ENCODE data around the gene VILL.

VILL gene

DNA sequence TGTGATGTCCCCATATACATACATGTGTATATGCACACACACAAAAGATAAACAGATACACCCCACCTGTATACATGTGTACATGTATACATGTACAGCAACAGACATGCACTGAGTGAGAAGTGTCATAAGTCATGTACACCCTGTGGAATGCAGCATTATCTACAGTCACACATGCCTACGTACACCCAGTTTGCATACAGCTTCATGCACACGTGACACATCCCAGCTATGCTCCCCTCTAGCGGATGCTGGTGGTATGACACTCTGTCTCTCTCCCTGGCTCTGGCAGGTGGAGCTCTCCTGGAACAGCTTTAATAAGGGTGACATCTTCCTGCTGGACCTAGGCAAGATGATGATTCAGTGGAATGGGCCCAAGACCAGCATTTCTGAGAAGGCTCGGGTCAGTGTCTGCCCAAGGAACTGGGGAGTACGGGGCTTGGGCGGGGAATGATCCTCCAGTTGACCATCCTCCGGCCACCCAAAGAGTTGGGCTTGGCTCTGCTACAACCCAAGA is 6.3 kb downstream of the VILL start:
- peak; percentile 32 for DNase-seq (ENCODE audit: extremely low spot score, insufficient read length, low read depth)
- FAIRE-seq: peak; percentile 97

DNA sequence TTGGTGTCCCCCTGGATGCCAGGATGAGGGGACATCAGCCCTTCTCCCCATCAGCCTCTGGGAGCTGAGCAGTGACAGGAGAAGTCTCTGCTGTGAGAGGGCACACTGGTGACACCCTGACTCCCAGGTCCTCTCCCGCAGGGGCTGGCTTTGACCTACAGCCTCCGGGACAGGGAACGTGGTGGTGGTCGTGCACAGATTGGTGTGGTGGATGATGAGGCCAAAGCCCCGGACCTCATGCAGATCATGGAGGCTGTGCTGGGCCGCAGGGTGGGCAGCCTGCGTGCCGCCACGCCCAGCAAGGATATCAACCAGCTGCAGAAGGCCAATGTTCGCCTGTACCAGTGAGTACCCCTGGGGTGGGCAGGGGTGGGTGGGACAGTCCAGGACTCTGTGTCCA is 6.8 kb downstream of the VILL start:
- FAIRE-seq (no peak), DNase-seq (ENCODE audit: extremely low spot score, insufficient read length, low read depth) (no peak)

DNA sequence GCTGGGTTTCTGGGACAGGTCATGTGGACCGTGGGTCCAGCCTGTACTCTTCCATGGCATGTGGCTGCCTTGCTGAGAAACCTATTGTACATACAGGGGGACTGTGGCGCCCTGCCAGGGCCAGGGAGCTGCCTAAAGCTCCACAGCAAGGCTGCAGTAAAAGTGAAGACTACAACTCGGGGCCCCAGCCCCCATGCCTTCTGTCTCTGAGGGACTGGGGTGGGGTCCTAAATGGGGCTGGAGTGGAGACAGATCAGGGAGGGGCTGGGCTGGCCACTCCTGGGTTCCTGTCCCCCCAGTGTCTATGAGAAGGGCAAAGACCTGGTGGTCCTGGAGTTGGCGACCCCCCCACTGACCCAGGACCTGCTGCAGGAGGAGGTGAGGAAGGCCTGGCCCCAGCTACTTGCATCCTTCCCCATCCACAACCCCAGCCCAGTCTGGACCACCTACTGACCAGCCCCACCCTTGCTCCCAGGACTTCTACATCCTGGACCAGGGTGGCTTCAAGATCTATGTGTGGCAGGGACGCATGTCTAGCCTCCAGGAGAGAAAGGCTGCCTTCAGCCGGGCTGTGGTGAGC is 7.3 kb downstream of the VILL start:
- DNase-seq (ENCODE audit: extremely low spot score, insufficient read length, low read depth): no peak
- FAIRE-seq: no peak

DNA sequence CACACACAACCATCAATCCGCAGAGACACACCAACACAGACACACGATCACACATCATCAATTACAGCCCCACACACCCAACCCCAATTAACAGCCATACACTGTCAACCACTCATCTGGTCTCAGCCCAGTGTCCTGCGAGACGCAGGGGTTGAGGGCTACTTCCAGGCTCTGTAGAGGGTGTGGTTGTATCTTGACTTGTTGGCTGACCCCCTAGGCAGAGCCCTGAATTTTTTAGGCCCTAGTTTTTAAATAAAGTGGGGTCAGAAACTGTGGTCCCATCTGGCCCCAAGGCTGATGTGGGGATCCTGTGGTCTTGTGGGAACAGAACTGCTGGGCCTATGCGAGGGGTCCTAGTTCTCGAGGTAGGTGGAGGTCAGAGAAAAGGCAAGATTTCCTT is 9.2 kb downstream of the VILL start:
- FAIRE-seq (no peak), DNase-seq (ENCODE audit: extremely low spot score, insufficient read length, low read depth) (no peak)

DNA sequence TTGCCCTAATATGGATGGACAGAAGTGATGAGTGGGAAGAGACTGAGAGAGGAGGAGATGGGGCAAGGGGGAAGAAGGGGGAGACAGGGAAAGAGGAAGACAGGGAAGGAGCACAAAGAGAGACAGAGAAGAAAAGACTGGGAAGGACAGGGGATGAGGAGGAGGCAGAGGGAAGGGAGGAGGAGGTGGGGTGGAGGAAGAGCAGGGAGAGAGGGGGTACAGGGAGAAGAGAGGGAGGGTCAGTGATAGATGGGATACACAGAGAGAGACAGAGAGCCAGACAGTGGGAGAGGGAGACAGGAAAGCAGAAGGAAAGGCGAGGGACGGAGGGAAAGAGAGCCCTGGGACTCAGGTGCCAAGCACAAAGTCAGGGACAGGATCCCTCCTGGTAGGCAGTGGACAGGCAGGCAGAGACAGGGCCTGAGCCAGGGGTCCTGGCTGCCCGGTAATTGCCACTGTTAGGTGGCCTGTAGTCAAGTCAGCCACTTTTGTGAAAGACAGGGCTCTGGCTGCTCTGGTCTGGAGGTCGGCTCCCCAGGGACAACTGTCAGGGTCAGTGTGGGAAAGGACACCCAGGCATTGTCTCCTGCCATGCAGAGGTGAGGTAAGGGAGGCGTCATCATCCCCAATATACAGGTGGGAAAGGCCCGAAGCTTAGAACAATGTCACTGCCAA is 9.8 kb downstream of the VILL start:
- DNase-seq (ENCODE audit: extremely low spot score, insufficient read length, low read depth) (no peak), FAIRE-seq (no peak)

DNA sequence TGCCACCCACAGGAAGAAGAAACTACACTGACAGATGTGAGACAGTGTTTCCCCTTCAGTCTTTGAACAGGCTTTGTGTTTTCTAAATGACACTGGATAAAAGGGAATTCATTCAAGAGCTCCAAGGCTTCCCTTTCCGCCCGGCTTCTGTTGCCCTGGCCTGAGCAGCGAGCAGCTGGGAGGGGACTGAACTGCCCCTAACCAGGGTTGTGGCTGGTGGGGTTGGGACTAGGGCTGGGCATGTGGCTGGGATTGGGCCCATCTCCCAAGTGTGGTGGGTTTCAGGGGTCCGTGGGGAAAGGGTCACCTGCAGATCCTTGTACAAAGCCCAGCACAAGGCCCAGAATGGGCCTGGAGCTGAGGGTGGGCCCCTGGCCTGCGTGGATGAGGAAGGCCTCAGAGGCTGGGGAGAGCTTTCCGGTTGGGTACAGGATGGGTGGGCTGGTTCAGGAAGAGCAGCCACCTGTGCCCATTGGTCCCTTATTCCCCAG is 10.4 kb downstream of the VILL start:
- no peak for DNase-seq (ENCODE audit: extremely low spot score, insufficient read length, low read depth)
- no peak for FAIRE-seq

DNA sequence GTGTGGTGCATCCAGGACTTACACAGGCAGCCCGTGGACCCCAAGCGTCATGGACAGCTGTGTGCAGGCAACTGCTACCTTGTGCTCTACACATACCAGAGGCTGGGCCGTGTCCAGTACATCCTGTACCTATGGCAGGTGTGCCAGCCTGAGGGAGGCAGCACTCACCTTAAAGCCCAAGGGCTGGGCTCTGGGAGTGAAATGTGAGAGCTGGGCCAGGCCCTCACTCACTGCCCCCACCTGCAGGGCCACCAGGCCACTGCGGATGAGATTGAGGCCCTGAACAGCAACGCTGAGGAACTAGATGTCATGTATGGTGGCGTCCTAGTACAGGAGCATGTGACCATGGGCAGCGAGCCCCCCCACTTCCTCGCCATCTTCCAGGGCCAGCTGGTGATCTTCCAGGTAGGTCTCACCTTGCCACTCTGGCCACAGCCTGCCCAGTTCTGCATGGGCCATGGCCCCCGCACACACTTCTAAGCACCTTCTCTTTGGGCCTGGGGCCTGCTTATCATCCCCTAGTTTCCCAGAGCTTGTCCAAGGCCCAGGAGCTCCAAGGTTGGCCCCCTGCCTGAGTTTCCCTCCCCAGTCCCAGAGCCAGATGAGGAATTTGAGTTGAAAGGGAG is 11.0 kb downstream of the VILL start:
- no peak for FAIRE-seq

DNA sequence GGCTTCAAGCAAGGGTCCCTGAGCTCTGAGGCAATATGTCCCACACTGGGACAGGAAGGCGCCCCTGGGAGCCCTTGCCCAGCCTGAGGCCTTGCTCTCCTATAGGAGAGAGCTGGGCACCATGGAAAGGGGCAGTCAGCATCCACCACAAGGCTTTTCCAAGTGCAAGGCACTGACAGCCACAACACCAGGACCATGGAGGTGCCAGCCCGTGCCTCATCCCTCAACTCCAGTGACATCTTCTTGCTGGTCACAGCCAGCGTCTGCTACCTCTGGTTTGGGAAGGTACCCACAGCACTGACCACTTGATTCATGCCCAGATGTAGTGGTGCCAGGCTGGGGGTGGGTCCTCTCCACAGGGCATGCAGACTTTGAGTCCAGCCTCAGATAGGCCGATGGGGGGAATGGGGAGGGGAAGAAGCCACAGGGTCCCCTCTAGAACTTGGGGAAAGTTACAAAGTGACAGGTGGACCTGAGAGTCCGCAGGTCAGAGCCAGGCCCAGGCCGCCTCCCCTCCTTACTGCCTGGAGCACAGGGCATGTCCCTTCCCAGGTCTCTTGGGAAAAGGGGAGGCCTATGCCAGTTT is 11.8 kb downstream of the VILL start:
- FAIRE-seq (no peak), DNase-seq (ENCODE audit: extremely low spot score, insufficient read length, low read depth) (no peak)

More for the DNA sequence above, 11.0 kb downstream of the VILL start:
- no peak for DNase-seq (ENCODE audit: extremely low spot score, insufficient read length, low read depth)

DNA sequence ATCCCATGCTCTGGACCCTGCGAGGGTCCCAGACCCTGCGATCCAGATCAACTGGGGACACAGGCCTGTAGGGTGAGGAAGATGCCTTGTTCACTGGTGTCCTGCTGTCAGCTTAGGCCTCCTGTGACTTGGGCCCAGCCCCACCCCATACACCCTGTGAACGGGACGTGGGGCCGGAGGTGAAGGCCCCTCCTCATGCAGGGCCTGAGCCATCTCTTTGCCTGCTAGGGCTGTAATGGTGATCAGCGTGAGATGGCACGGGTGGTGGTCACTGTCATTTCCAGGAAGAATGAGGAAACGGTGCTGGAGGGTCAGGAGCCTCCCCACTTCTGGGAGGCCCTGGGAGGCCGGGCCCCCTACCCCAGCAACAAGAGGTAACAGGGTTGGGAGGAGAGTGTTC is 12.4 kb downstream of the VILL start:
- DNase-seq (ENCODE audit: extremely low spot score, insufficient read length, low read depth) (no peak), FAIRE-seq (no peak)

DNA sequence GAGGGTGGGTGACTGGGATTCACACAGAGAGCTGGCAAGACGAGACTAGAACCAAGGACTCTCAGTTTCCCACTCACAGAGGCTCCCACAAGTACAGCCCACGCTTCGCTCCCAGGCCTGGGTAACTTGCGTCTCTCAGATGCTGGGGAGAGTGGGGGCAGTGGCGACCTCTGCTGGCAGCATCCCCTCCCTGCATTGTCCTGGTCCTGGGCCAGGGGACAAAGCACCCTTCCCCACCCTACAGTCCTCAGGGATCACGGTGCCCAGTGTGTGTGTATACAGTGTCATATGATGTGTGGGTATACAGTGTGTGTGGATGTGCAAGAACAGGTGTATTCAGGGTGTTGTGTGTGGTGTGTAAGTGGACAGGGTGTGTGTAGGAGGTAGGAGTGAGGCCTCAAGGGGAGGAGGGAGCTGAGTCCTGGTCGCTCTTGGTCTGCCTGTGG is 12.8 kb downstream of the VILL start:
- no peak for FAIRE-seq
- DNase-seq (ENCODE audit: extremely low spot score, insufficient read length, low read depth): no peak

DNA sequence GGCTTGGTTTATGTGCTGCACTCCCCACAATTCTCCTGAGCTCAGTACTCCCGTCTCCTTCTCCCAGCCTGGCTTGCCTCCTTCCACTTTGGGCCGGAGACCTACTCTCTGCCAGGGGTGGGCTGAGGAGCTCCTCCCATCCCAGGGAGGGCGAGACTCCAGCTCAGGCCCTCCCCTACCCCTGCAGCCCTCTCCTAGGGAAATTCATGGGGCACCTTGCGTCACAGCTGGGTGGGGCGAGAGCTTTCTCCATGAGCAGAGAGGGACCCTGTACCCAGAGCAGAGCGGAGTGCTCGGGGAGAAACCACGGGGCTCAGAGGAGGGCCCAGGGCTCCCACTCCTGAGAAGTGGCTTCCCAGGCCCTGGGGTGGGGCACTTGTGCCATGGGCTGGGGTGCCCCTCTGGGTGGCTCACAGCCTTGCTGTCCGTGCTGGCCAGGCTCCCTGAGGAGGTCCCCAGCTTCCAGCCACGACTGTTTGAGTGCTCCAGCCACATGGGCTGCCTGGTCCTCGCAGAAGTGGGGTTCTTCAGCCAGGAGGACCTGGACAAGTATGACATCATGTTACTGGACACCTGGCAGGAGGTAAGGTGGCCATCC is 13.3 kb downstream of the VILL start:
- no peak for FAIRE-seq
- DNase-seq (ENCODE audit: extremely low spot score, insufficient read length, low read depth): no peak

DNA sequence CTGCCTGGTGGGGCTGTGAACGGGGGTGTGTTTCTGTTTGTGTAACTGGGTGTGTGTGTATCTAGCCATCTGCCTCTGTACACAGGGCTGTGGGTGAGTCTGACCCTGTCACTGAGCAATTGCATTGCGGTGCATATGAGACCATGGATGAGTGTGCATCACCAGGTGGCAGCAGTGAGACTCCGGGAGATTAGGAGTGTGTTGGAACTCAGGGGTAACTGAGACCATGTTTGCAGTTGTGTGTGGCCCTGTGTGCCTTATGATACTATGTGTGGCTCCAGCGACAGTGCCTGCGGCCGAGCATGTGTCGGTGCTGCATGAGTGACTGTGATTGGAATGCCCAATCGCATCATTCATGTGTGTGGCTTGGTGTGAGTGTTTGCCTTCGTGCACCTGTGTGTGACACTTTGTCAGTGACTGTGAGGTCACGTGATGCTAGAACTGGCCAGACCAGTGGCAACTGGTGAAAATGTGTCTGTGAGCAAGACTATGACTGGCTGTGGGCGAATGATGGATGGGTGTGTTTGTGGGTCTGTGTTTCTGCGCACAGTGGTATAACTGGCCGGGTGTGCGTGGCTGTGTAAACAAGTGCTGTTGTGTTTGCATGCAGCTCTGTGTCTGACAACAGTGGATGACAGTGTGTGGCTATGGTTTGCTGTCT is 14.0 kb downstream of the VILL start:
- FAIRE-seq: peak; percentile 67
- DNase-seq (ENCODE audit: extremely low spot score, insufficient read length, low read depth): no peak

DNA sequence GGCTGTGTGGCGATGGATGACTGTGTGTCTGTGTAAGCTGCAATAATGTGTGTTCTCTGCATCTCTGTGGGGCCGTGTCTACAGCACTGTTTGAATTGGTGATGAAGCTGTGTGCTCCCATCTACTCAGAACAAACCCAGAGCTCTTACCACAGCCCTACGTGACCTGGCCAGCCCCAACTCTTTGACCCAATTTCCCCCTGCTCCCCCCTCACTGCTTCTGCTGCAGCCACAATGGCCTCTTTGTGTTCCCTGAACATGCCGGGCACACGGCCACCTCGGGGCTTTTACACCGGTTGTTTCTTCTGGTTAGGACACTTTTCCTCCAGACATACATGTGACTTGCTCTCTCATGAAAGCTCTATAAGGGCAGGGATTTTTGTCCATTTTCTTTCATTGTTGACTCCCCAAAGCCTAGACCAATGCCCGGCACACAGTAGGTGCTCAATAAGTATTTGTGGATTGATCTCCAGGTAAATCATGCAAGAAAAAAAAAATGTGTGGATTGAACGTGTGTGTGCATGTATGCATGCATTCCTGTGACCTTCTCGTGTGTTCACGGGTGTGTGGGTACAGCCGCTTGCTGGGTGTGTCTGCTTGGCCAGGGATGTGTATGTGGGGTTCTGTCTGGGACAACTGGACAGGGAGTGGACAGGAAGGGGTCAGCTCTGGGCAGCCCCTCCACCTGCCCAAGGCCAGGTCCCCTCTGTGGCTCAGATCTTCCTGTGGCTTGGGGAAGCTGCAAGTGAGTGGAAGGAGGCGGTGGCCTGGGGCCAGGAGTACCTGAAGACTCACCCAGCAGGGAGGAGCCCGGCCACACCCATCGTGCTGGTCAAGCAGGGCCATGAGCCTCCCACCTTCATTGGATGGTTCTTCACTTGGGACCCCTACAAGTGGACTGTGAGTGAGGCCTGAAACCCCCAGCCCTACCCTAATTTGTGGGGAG is 14.8 kb downstream of the VILL start:
- DNase-seq (ENCODE audit: extremely low spot score, insufficient read length, low read depth) (no peak), FAIRE-seq (no peak)

DNA sequence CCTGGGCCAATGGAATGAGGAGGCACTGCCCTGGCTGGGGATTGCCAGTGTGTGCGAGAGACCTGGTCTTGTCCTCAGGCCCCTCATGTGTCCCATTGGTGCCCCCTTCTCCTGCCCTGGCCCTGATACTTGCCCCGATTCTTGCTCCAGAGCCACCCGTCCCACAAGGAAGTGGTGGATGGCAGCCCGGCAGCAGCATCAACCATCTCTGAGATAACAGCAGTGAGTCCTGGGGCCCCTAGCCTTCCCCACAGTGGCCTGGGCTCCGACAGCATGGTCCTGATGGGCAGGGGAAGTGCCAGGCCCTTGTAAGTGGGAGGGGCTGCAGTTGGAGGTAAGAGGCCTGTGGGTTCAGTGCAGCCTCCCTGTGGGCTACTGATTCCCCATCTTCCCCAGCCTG is 15.4 kb downstream of the VILL start:
- FAIRE-seq: no peak

DNA sequence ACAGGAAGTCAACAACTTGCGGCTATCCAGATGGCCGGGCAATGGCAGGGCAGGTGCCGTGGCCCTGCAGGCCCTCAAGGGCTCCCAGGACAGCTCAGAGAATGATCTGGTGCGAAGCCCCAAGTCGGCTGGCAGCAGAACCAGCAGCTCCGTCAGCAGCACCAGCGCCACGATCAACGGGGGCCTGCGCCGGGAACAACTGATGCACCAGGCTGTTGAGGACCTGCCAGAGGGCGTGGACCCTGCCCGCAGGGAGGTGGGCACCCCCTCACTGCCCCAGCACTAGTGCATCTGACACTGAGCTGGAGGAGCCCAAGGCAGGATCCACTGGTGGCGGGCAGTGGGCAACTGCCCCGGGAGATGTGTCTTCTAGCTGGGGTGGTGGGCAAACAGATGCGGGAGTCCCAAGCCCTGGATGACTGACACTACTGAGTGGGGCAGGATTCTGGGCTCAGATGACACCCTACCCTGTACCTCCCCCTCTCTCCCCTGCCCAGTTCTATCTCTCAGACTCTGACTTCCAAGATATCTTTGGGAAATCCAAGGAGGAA is 15.9 kb downstream of the VILL start:
- DNase-seq (ENCODE audit: extremely low spot score, insufficient read length, low read depth): no peak
- FAIRE-seq: no peak

More for the DNA sequence above, 15.4 kb downstream of the VILL start:
- no peak for DNase-seq (ENCODE audit: extremely low spot score, insufficient read length, low read depth)

DNA sequence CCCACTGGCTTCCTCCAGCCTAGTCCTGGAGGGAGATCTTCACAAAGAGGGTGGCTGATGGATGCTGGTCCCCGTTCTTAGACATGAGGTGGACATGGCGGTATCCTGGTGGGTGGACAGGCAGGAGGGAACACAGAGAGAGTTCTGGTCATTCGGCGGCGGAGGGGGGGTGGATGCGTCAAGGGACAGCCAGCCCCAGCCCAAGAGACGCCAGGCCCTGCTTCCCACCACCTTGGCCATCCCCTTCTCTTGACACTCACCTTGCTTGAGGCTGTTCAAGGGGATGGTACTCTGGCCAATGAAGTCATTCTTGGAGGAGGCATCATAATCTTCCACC is 17.1 kb downstream of the VILL start:
- DNase-seq (ENCODE audit: extremely low spot score, insufficient read length, low read depth) (no peak), FAIRE-seq (no peak)

DNA sequence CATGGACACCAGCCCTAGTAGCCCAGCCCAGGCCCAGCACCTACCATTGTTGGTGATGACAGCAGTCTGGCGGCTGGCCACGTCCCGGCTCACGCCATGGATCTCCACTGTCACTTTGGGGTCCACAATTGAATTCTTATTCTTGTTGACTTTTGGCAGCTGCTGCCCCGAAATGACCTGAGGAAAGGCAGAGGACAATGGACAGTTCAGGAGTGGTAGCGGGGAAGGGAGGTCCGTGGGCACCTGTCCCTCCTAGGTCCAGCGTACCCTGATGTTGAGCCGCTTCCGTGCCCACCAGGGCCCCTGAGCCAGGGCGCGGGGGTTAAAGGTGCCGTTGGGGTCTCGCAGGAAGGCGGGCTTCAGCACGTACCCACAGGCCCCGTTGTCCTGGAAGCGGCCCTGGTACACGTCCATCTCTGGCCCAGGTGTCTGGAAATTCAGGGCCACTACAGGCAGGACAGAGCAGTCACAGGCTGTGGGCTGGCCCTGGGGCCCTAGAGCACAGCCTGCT is 17.7 kb downstream of the VILL start:
- FAIRE-seq (no peak), DNase-seq (ENCODE audit: extremely low spot score, insufficient read length, low read depth) (no peak)

DNA sequence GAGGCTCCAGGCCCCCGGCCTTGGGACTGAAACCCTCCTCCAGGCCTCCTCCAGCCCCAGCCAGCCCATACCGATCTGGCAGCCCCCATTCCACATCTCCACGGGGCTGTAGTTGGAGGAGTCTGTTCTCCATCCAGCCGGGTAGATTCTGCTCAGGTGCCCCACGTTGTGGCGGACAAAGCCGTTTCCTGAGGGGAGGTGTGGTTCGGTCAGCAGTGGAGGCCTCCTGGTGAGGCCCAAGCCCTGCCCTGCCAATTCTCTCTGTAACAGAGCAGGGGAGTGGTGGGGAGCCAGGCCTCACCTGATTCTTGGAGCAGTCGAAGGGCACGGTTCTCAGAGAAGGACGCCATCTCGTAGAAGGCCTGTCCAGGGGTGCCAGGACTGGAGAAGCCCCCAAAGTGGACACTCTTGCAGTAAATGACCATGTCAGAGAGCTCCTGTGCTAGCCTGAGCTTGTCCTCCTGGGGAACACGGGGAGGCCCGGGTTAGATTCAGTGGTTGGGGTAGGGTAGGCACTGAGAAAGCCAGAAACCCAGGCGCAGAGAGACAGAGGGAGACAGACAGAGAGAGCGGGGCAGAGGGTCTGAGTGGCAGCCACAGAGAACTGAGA is 18.5 kb downstream of the VILL start:
- DNase-seq (ENCODE audit: extremely low spot score, insufficient read length, low read depth) (no peak), FAIRE-seq (no peak)

Measured in GM18507 (cell line).